Osteoblast (primary cell): ENCODE data around the gene PCDH9. TPM values are rescaled to one million over a fixed set of nuclear protein-coding genes. Genes with fewer than 3 reads are reported as not detected.

Experiments used
- DNase-seq: peaks from one replicate; pipeline ENCODE4 v3.0.0; 2011; ENCODE audit warnings: low spot score, mixed read lengths; ENCODE audit not compliant: insufficient read length; ENCODE audit errors: missing footprints
- H2AFZ ChIP-seq: 2 replicates; pipeline ENCODE4 v1.6.0; 2011; ENCODE audit warnings: mild to moderate bottlenecking, low read length
- H3K27ac ChIP-seq: 2 replicates; pipeline ENCODE4 v1.5.1; 2011; ENCODE audit warnings: mild to moderate bottlenecking, low read depth, low read length, moderate library complexity
- H3K27me3 ChIP-seq: 2 replicates; pipeline ENCODE4 v1.6.0; 2012; ENCODE audit warnings: mild to moderate bottlenecking, control low read depth, inconsistent platforms, low read length, moderate library complexity; ENCODE audit not compliant: insufficient read depth
- H3K36me3 ChIP-seq: 2 replicates; pipeline ENCODE4 v1.5.1; 2011; ENCODE audit warnings: mild to moderate bottlenecking, low read length, control low read depth, moderate library complexity; ENCODE audit not compliant: insufficient read depth
- H3K4me1 ChIP-seq: 2 replicates; pipeline ENCODE4 v1.5.1; 2011; ENCODE audit warnings: mild to moderate bottlenecking, low read length, control low read depth, moderate library complexity; ENCODE audit not compliant: insufficient read depth
- H3K4me2 ChIP-seq: 2 replicates; pipeline ENCODE4 v1.6.0; 2011; ENCODE audit warnings: mild to moderate bottlenecking, low read length; ENCODE audit not compliant: insufficient read depth
- H3K4me3 ChIP-seq: fragments of 200-600 bp; sonication (generic); 3 replicates; pipeline ENCODE4 v1.5.1; 2012; ENCODE audit warnings: mild to moderate bottlenecking, low read length, inconsistent platforms; ENCODE audit not compliant: insufficient read depth
- H3K79me2 ChIP-seq: 2 replicates; pipeline ENCODE4 v1.6.0; 2012; ENCODE audit warnings: mild to moderate bottlenecking, low read length, control low read depth, inconsistent platforms; ENCODE audit not compliant: insufficient read depth
- H3K9me3 ChIP-seq: 2 replicates; pipeline ENCODE4 v1.5.1; 2011; ENCODE audit warnings: low read depth, low read length, control low read depth
- H4K20me1 ChIP-seq: 2 replicates; pipeline ENCODE4 v1.6.0; 2012; ENCODE audit warnings: mild to moderate bottlenecking, low read length, control low read depth; ENCODE audit not compliant: insufficient read depth
- total RNA-seq: library from RNA; depleted of rRNA; stranded (reverse); fragments of >200 nt; gene quantifications from 2 replicates; pipeline ENCODE4 v1.2.3, GENCODE V29; 2012
- TF ChIP-seq, protein P1 (sequence below): IDR thresholded peaks from 2 replicates; pipeline ENCODE4 v1.5.1; 2011; ENCODE audit warnings: mild to moderate bottlenecking, low read depth, low read length, moderate library complexity; ENCODE audit errors: extremely low read depth

Gene PCDH9
- total RNA-seq, 1 donor: 1.1 TPM

DNA sequence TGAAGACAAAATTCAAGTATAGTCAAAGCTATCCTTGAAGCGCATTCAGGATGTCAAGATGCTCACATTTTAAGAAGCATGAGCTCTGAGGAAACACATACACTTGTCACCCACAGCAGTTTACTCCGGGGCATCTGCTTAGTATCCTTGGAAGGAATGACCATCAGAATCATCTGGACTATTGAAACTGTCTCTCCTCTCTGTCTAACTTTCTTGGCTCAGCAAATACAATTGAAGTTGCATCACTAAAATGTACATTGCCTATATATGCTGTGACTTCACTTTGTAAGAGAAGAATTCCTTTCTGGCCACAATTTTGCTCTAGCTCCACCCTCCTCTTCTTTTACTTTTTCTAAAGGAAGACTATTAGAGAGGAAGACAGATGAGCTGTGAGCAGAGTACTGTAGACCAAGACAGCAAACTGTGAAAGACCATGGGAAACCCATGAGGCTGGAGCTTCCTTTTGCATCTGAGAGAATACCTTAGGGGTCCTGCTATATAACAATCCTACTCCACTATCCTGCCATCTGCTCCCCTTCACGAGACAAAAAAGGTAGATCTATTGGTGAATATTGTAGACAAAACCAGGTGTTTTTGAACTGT, 906.3 kb downstream of the PCDH9 start:
- no peaks in the 10 kb centered on the region for H3K9me3 ChIP-seq
- H3K27ac ChIP-seq: no peak overlapping the region
- H3K4me2 ChIP-seq: no peak overlapping the region
- H3K36me3 ChIP-seq: no peaks in the 10 kb centered on the region
- H4K20me1 ChIP-seq: no peaks in the 10 kb centered on the region
- H3K79me2 ChIP-seq: no peaks in the 10 kb centered on the region
- DNase-seq: no peak
- no peaks in the 10 kb centered on the region for H3K4me1 ChIP-seq
- H2AFZ ChIP-seq: no peak overlapping the region
- H3K4me3 ChIP-seq: no peak overlapping the region
- TF ChIP-seq, protein P1, sequence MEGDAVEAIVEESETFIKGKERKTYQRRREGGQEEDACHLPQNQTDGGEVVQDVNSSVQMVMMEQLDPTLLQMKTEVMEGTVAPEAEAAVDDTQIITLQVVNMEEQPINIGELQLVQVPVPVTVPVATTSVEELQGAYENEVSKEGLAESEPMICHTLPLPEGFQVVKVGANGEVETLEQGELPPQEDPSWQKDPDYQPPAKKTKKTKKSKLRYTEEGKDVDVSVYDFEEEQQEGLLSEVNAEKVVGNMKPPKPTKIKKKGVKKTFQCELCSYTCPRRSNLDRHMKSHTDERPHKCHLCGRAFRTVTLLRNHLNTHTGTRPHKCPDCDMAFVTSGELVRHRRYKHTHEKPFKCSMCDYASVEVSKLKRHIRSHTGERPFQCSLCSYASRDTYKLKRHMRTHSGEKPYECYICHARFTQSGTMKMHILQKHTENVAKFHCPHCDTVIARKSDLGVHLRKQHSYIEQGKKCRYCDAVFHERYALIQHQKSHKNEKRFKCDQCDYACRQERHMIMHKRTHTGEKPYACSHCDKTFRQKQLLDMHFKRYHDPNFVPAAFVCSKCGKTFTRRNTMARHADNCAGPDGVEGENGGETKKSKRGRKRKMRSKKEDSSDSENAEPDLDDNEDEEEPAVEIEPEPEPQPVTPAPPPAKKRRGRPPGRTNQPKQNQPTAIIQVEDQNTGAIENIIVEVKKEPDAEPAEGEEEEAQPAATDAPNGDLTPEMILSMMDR: no peak
- no peaks in the 10 kb centered on the region for H3K27me3 ChIP-seq

DNA sequence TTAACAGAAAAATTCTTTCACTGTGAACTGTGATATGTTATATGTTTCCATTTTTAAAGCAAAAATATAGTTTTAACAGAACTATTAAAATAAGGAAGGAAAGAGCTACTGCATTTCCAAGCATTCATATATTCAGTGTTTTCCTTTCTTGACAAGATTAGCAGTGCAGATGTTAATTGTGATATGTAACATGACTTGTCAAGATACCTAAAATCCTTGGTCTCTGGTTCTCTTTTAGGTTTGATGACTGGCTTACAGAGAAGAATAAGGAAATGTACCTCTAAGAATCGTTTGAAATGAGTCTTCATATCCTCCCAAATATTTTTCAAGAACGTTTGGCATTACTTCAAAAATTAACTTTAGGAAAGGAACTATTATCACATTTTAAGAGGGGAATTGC, 907.2 kb downstream of the PCDH9 start:
- H3K79me2 ChIP-seq: no peaks in the 10 kb centered on the region
- H3K36me3 ChIP-seq: no peaks in the 10 kb centered on the region
- H3K4me1 ChIP-seq: no peaks in the 10 kb centered on the region
- no peak overlapping the region for H2AFZ ChIP-seq
- H3K4me3 ChIP-seq: no peak overlapping the region
- H3K27ac ChIP-seq: no peak overlapping the region
- TF ChIP-seq, protein P1: no peak
- H4K20me1 ChIP-seq: no peaks in the 10 kb centered on the region
- no peak overlapping the region for H3K4me2 ChIP-seq
- no peaks in the 10 kb centered on the region for H3K27me3 ChIP-seq
- DNase-seq: no peak
- no peaks in the 10 kb centered on the region for H3K9me3 ChIP-seq

DNA sequence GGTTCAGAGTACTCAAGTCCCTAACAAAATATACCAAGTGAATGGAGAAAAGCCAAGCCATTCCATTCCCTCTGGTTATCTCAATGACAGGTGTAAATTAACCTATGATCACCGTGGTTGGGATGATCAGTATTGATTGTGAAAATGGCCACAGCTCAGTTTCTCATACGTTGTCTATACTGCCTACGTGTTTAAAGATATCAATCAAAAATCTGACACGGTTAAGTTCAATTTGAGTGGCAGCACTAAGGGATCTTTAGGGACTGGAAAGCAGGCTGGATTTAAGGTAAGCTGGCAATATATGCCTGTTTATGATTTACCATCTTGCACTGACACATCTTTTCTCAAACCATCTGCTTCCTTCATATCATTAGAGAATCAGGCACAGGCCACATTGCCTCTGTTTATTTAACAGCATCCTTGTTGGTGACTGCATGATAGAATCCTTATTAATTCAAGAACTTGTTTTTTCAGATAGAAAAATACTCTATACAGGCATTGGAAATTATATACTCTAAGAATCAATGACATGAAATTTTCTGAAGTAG, 907.9 kb downstream of the PCDH9 start:
- Histone ChIP-seq H3K79me2 (no peaks in the 10 kb centered on the region), H3K4me3 (no peak overlapping the region)

DNA sequence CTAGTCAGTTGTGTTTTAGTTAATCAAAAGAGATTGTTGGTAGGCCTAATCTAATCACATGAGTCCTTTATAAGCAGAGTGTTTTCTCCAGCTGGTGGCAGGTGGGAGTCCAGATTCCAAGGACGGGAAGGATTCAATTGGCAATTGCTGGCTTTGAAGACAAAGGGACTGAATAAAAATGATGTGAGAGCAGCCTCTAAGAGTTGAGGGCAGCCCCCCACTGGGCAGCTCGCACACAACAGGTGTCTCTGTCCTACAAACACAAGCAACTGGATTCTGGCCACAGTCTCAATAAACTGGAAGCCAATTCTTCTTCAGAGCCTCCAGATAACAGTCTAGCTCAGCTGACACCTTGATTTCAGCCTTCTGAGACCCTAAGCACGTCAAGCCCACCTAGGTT, 915.2 kb downstream of the PCDH9 start:
- TF ChIP-seq, protein P1: no peak
- no peak overlapping the region for H2AFZ ChIP-seq
- no peak overlapping the region for H3K4me3 ChIP-seq
- no peaks in the 10 kb centered on the region for H3K27me3 ChIP-seq
- H3K9me3 ChIP-seq: no peaks in the 10 kb centered on the region
- no peaks in the 10 kb centered on the region for H4K20me1 ChIP-seq
- no peak overlapping the region for H3K4me2 ChIP-seq
- H3K4me1 ChIP-seq: peaks cover 20% of the 10 kb centered on the region
- H3K79me2 ChIP-seq: no peaks in the 10 kb centered on the region
- no peaks in the 10 kb centered on the region for H3K36me3 ChIP-seq
- DNase-seq: no peak
- H3K27ac ChIP-seq: no peak overlapping the region

More for the DNA sequence above, 907.9 kb downstream of the PCDH9 start:
- no peak for DNase-seq
- H3K4me2 ChIP-seq: no peak overlapping the region
- H3K9me3 ChIP-seq: no peaks in the 10 kb centered on the region
- H3K27ac ChIP-seq: no peak overlapping the region
- no peaks in the 10 kb centered on the region for H3K36me3 ChIP-seq
- H2AFZ ChIP-seq: no peak overlapping the region
- TF ChIP-seq, protein P1: no peak
- H3K27me3 ChIP-seq: no peaks in the 10 kb centered on the region
- no peaks in the 10 kb centered on the region for H4K20me1 ChIP-seq
- H3K4me1 ChIP-seq: no peaks in the 10 kb centered on the region
